Liver (tissue), 3 donors: Measurements from ENCODE around the gene SLC1A5.

Source experiments
- FOXA1 ChIP-seq: IDR thresholded peaks from 2 replicates; pipeline ENCODE4 v1.6.1; 2016; ENCODE audit warnings: antibody characterized with exemption
- HNF4A ChIP-seq, 2 donors: conservative IDR thresholded peaks; 2 replicates each; pipeline ENCODE4 v1.6.1; 2016; ENCODE audit warnings: antibody characterized with exemption in 2 of 2, mild to moderate bottlenecking in 2 of 2
- JUND ChIP-seq, 2 donors: IDR thresholded peaks; 2 replicates each; pipeline ENCODE4 v1.6.1; 2016; ENCODE audit warnings: antibody characterized with exemption in 2 of 2
- TAF1 ChIP-seq: conservative IDR thresholded peaks from 2 replicates; pipeline ENCODE4 v1.6.1; 2016; ENCODE audit warnings: antibody characterized with exemption, mild to moderate bottlenecking
- TF ChIP-seq, protein P1 (sequence below): fragments of 150-350 bp; IDR thresholded peaks from 2 replicates; pipeline ENCODE4 v1.5.1; 2017; ENCODE audit warnings: improper control_type of control experiment, low read depth, low read length; ENCODE audit not compliant: missing input control
- TF ChIP-seq, protein P2 (sequence below): IDR thresholded peaks from 2 replicates; pipeline ENCODE4 v1.6.1; 2016; ENCODE audit warnings: antibody characterized with exemption
- donor health status: healthy.
- donor health status: healthy.

DNA sequence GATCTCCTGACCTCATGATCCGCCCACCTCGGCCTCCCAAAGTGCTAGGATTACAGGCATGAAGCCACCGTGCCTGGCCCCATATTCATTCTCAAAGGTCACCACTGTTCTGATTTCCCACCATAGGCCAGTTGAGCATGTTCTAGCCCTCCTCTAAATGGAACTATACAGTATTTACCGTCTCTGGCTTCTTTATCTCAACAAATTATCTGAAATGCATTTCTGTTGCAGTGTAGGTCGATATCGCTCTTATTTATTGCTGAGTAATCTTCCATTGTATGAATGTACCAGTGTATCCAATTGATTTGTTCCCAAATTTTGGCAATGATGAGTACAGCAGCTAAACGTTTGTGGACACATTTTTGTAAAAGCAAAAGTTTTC, 15.4 kb downstream of the SLC1A5 start:
- no peak for TF ChIP-seq JUND (IDR thresholded peaks at IDR 0.05)
- TF ChIP-seq TAF1 = no peak
- no peak for TF ChIP-seq FOXA1
- TF ChIP-seq, protein P1, sequence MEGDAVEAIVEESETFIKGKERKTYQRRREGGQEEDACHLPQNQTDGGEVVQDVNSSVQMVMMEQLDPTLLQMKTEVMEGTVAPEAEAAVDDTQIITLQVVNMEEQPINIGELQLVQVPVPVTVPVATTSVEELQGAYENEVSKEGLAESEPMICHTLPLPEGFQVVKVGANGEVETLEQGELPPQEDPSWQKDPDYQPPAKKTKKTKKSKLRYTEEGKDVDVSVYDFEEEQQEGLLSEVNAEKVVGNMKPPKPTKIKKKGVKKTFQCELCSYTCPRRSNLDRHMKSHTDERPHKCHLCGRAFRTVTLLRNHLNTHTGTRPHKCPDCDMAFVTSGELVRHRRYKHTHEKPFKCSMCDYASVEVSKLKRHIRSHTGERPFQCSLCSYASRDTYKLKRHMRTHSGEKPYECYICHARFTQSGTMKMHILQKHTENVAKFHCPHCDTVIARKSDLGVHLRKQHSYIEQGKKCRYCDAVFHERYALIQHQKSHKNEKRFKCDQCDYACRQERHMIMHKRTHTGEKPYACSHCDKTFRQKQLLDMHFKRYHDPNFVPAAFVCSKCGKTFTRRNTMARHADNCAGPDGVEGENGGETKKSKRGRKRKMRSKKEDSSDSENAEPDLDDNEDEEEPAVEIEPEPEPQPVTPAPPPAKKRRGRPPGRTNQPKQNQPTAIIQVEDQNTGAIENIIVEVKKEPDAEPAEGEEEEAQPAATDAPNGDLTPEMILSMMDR = no peak
- TF ChIP-seq, protein P2, sequence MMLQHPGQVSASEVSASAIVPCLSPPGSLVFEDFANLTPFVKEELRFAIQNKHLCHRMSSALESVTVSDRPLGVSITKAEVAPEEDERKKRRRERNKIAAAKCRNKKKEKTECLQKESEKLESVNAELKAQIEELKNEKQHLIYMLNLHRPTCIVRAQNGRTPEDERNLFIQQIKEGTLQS = no peak
- no peak for TF ChIP-seq HNF4A (conservative IDR thresholded peaks at IDR 0.05)
